Brain microvascular endothelial cell (primary cell): ENCODE results near the gene PAIP2.

Experiments
- DNase-seq: peaks from one replicate; pipeline ENCODE4 v3.0.0-alpha.2; 2020
- H3K27ac ChIP-seq: fragments of 250-450 bp; sonication (Bioruptor Pico); 2 replicates; pipeline ENCODE4 v1.5.1; 2020; ENCODE audit warnings: mild to moderate bottlenecking, moderate library complexity
- H3K27me3 ChIP-seq: fragments of 250-450 bp; sonication (Bioruptor Pico); replicated peaks from 2 replicates; pipeline ENCODE4 v1.5.1; 2020; ENCODE audit warnings: mild to moderate bottlenecking
- H3K36me3 ChIP-seq: fragments of 250-450 bp; sonication (Bioruptor Pico); replicated peaks from 2 replicates; pipeline ENCODE4 v1.5.1; 2020; ENCODE audit warnings: mild to moderate bottlenecking
- H3K4me3 ChIP-seq: 2 replicates; pipeline ENCODE4 v1.5.1; 2011; ENCODE audit warnings: low read depth, mild to moderate bottlenecking, control low read depth, low read length, moderate library complexity
- in situ Hi-C: cut with HindIII; loops from 2 replicates; pipeline ENCODE4 v1.10.0; 2017; ENCODE audit warnings: low sequenced_read_pairs, low pct_ligation_motif_present
- TF ChIP-seq, protein P1 (sequence below): IDR thresholded peaks from 2 replicates; pipeline ENCODE4 v1.5.1; 2011; ENCODE audit warnings: low read depth, mild to moderate bottlenecking, moderate library complexity, low read length, control low read depth, inconsistent platforms; ENCODE audit errors: missing control alignments

Gene PAIP2

DNA sequence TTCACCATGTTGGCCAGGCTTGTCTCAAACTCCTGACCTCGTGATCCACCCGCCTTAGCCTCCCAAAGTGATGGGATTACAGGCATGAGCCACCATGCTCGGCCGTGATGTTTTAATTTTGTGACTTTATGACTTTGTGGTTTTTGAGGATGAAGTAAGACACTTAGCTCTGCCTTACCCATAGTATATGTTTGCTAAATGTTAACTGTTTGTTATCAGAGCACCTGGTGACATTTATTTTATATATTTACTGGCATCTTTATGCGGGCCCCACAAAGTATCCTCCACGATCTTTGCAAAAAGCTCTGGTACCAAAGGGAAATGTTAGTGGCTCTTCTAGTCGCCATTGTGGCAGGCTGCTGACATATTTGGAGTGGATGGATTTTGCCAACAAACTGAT lies 34.7 kb downstream of the PAIP2 start:
- in situ Hi-C loops, result no loop called here
- TF ChIP-seq, protein P1, sequence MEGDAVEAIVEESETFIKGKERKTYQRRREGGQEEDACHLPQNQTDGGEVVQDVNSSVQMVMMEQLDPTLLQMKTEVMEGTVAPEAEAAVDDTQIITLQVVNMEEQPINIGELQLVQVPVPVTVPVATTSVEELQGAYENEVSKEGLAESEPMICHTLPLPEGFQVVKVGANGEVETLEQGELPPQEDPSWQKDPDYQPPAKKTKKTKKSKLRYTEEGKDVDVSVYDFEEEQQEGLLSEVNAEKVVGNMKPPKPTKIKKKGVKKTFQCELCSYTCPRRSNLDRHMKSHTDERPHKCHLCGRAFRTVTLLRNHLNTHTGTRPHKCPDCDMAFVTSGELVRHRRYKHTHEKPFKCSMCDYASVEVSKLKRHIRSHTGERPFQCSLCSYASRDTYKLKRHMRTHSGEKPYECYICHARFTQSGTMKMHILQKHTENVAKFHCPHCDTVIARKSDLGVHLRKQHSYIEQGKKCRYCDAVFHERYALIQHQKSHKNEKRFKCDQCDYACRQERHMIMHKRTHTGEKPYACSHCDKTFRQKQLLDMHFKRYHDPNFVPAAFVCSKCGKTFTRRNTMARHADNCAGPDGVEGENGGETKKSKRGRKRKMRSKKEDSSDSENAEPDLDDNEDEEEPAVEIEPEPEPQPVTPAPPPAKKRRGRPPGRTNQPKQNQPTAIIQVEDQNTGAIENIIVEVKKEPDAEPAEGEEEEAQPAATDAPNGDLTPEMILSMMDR, result no peak
- Histone ChIP-seq H3K36me3 (peaks cover 5% of the 10 kb centered on the region), H3K27me3 (no peaks in the 10 kb centered on the region), H3K4me3 (no peak overlapping the region), H3K27ac (no peak overlapping the region)
- DNase-seq, result no peak

DNA sequence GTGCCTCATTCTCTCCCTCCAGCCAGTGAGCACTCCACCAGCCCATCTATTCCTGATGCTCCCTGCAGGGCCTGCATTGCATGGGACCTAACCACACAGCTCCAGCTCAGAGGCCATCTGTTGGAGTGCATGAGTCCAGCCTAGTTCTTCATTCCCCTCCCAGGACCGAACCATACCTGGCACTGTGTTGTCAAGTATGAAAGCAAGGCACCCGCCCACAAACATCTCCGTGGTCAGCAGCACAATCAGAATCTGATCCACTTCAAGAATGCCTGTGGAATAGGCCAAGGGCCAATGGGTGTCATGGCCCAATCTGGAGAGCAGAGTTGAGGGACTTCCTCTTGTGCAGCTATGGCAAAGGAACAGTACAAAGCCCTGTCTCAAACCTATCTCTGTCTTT lies 35.6 kb downstream of the PAIP2 start:
- DNase-seq, result no peak
- no peak overlapping the region for H3K4me3 ChIP-seq
- TF ChIP-seq, protein P1, result no peak
- no peaks in the 10 kb centered on the region for H3K27me3 ChIP-seq
- in situ Hi-C loops, result no loop called here
- H3K27ac ChIP-seq, result no peak overlapping the region
- H3K36me3 ChIP-seq, result peaks cover under 1% of the 10 kb centered on the region

DNA sequence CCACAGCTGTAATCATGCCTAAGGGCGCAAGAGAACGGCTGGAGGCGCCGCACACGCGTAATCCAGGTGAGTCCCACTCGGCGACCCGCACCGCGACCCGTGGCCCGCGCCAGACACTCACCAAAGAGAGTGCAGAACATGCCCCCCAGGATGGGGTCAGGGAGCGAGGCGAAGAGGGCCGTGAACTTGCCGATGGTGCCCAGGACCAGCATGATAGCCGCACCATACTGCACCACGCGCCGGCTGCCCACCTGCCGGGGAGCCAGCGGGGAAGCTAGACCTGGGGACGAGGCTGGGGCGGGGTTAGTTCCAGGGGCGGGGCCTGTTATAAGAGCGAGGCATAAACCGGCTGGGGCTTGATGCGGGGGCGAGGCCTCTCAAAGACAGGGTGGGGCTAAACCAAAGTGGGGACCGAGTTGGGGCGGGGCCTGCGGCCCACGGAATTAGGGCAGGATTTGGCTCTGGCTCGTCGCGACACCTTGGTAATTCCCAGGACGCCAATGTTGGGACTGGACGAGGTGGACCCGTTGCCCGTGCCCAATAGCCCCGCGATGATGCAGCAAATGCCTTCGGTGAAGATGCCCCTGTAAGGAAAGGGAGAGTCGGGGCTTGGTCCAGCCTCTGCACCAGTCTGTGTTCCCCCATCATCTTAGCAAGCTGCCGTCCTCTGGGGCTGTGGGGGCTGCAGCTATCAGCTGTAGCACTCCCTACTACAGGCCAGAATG lies 36.6 kb downstream of the PAIP2 start:
- in situ Hi-C loops, result no loop called here
- Histone ChIP-seq H3K27ac (no peak overlapping the region), H3K27me3 (no peaks in the 10 kb centered on the region), H3K36me3 (no peaks in the 10 kb centered on the region), H3K4me3 (no peak overlapping the region)
- DNase-seq, result no peak
- TF ChIP-seq, protein P1, result no peak

DNA sequence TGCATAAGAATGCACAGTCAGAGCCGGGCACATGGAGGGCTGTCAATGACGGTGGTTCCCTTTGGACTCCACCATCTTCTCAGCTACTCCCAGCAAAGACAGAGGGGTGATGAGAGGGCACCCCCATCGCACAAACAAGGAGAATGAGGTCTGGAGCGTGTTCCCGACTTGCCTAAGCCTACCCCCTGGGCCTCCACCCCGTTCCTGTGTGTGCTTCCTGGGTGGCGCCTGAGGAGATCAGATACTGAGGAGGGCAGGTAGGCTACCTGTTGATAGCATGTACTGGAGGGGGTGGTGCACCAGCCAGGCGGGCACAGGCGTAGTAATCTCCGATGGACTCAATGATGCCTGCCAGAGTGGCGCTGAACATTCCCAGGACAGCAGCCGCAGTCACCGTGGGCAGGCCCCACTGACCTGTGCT lies 37.3 kb downstream of the PAIP2 start:
- H3K36me3 ChIP-seq, result no peaks in the 10 kb centered on the region
- no peak for DNase-seq
- H3K27ac ChIP-seq, result no peak overlapping the region
- in situ Hi-C loops, result no loop called here
- TF ChIP-seq, protein P1, result no peak
- H3K27me3 ChIP-seq, result no peaks in the 10 kb centered on the region
- no peak overlapping the region for H3K4me3 ChIP-seq

DNA sequence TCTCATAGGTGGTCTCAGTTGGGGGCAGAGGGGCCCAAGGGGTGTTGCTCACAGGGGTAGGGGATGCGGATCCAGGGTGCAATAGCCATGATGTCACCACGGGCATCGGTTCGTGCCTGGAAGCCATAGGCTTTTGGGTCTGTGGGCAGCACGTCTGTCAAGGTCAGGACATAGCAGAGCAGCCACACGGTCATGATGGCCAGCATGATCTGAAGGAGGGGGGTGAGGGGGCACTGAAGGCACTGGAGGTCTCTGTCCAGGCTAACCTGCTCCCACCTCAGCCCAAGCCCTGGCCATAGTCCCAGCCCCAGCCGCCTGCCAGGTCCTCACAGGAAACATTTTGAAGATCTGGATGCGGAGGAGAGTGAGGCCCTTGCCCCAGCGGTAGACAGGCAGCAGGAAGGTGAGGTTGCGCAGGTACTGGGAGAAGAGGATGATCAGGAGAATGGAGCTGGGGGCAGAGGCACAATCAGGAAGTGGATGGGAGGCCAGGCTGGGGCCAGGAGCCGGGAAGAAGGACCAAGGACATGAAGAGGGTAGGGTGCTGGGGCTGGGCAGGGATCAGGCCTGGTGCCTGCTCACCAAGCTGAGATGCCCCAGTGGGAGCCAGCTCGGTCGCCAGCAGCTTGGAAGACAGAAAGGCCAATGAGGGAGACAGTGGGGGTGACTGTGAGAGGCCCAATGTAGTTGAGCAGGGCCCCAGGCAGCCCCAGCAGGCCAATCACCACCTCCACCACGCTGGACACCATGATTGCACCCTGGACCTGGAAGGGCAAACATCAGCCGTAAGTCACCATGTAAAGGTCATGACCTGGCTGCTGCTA lies 38.2 kb downstream of the PAIP2 start:
- H3K27me3 ChIP-seq, result no peaks in the 10 kb centered on the region
- TF ChIP-seq, protein P1, result no peak
- no peaks in the 10 kb centered on the region for H3K36me3 ChIP-seq
- in situ Hi-C loops, result no loop called here
- no peak overlapping the region for H3K4me3 ChIP-seq
- DNase-seq, result no peak
- no peak overlapping the region for H3K27ac ChIP-seq
